ENCODE results near the gene VEGFB. TPM values are rescaled to one million over a fixed set of nuclear protein-coding genes. Genes with fewer than 3 reads are reported as not detected.

Gene VEGFB
- total RNA-seq, 1 experiment from 2014 or later = 47.5 TPM

- no peak overlapping the region for H3K4me2 ChIP-seq (ENCODE audit: low read length)
- TF ChIP-seq POLR2A (IDR thresholded peaks at IDR 0.05; ENCODE audit: borderline replicate concordance, extremely low read depth, insufficient read depth, insufficient read length) = no peak
- intact Hi-C loops (cut with micrococcal nuclease) = no loop called here
Observed at GRCh38 chr11:64207256-64208085, 26.9 kb upstream of the VEGFB start.

GRCh38 chr11:64208086-64208795 is 26.1 kb upstream of the VEGFB start:
- H3K4me2 ChIP-seq (ENCODE audit: low read length) = no peak overlapping the region
- peaks cover 0 to 8% of the 10 kb centered on the region in 2 experiments; a peak in 1 of 4 replicates for H3K4me1 ChIP-seq (ENCODE audit: control insufficient read depth in 1 of 2, insufficient read depth in 2 of 2, low read length in 2 of 2)
- peaks cover 16 to 24% of the 10 kb centered on the region in 2 experiments for H3K36me3 ChIP-seq (ENCODE audit: control insufficient read depth in 1 of 2, insufficient read depth in 2 of 2, low read length in 2 of 2)
- H3K79me2 ChIP-seq (ENCODE audit: insufficient read depth, low read length) = peaks cover 9% of the 10 kb centered on the region; the same call in 1 of the 2 replicates
- no TSS peak for BruUV-seq (replicated peaks)
- RAD21 ChIA-PET (ENCODE audit: low non-redundant PET in 1 of 2, low total read pairs in 2 of 2, uncharacterized antibody in 2 of 2, unreplicated experiment in 2 of 2) = no interaction called here
- no peaks in the 10 kb centered on the region for H4K20me1 ChIP-seq (ENCODE audit: insufficient read depth)
- no peak overlapping the region for H3K27ac ChIP-seq (ENCODE audit: low read depth, low read length)
- no peak for ATAC-seq
- POLR2A ChIA-PET = no interaction called here
- H3K4me3 ChIP-seq (replicated peaks in 1 of 2; ENCODE audit: low read depth in 1 of 2, low read length in 2 of 2) = no peak overlapping the region
- no peak overlapping the region for H2AFZ ChIP-seq (ENCODE audit: low read depth, low read length, poor library complexity, severe bottlenecking)
- DNase-seq (ENCODE audit: low read depth, low spot score) = no peak
- CTCF ChIA-PET = no interaction called here
- H3K9me3 ChIP-seq (ENCODE audit: control insufficient read depth in 1 of 2, insufficient read depth in 1 of 2, low read depth in 1 of 2, low read length in 2 of 2) = no peaks in the 10 kb centered on the region
- intact Hi-C loops (cut with micrococcal nuclease) = no loop called here
- H3K9ac ChIP-seq (ENCODE audit: low read length) = no peak overlapping the region
- H3K9me2 ChIP-seq (ENCODE audit: insufficient read depth) = no peaks in the 10 kb centered on the region
- H3K27me3 ChIP-seq (ENCODE audit: insufficient read depth, low read length) = no peaks in the 10 kb centered on the region
- TF ChIP-seq EZH2 (IDR thresholded peaks at IDR 0.05) = no peak
- TF ChIP-seq, protein P1, sequence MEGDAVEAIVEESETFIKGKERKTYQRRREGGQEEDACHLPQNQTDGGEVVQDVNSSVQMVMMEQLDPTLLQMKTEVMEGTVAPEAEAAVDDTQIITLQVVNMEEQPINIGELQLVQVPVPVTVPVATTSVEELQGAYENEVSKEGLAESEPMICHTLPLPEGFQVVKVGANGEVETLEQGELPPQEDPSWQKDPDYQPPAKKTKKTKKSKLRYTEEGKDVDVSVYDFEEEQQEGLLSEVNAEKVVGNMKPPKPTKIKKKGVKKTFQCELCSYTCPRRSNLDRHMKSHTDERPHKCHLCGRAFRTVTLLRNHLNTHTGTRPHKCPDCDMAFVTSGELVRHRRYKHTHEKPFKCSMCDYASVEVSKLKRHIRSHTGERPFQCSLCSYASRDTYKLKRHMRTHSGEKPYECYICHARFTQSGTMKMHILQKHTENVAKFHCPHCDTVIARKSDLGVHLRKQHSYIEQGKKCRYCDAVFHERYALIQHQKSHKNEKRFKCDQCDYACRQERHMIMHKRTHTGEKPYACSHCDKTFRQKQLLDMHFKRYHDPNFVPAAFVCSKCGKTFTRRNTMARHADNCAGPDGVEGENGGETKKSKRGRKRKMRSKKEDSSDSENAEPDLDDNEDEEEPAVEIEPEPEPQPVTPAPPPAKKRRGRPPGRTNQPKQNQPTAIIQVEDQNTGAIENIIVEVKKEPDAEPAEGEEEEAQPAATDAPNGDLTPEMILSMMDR (IDR thresholded peaks at IDR 0.05 in 2 of 3, conservative IDR thresholded peaks at IDR 0.05 in 1 of 3; ENCODE audit: borderline replicate concordance in 1 of 3, insufficient read depth in 1 of 3, low read depth in 2 of 3, low read length in 2 of 3) = no peak
- TF ChIP-seq TCF7L2 (IDR thresholded peaks at IDR 0.05; ENCODE audit: borderline replicate concordance, extremely low read depth, insufficient read depth, insufficient read length) = no peak
- TF ChIP-seq CBX3 (IDR thresholded peaks at IDR 0.05; ENCODE audit: low read depth) = no peak
- no peak for TF ChIP-seq ZNF274 (IDR thresholded peaks at IDR 0.05; ENCODE audit: low read depth, low read length)
- no peak for TF ChIP-seq SRF (IDR thresholded peaks at IDR 0.05; ENCODE audit: low read depth)
- TF ChIP-seq, protein P2, sequence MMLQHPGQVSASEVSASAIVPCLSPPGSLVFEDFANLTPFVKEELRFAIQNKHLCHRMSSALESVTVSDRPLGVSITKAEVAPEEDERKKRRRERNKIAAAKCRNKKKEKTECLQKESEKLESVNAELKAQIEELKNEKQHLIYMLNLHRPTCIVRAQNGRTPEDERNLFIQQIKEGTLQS (IDR thresholded peaks at IDR 0.05) = no peak
- no peak for TF ChIP-seq YY1 (IDR thresholded peaks at IDR 0.05; ENCODE audit: extremely low read depth, insufficient replicate concordance, low read depth, low read length)
- TF ChIP-seq FOSL1 (IDR thresholded peaks at IDR 0.05; ENCODE audit: low read depth) = no peak
- TF ChIP-seq SP1 (IDR thresholded peaks at IDR 0.05; ENCODE audit: low read depth) = no peak
- TF ChIP-seq, protein P3, sequence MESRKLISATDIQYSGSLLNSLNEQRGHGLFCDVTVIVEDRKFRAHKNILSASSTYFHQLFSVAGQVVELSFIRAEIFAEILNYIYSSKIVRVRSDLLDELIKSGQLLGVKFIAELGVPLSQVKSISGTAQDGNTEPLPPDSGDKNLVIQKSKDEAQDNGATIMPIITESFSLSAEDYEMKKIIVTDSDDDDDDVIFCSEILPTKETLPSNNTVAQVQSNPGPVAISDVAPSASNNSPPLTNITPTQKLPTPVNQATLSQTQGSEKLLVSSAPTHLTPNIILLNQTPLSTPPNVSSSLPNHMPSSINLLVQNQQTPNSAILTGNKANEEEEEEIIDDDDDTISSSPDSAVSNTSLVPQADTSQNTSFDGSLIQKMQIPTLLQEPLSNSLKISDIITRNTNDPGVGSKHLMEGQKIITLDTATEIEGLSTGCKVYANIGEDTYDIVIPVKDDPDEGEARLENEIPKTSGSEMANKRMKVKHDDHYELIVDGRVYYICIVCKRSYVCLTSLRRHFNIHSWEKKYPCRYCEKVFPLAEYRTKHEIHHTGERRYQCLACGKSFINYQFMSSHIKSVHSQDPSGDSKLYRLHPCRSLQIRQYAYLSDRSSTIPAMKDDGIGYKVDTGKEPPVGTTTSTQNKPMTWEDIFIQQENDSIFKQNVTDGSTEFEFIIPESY (IDR thresholded peaks at IDR 0.05; ENCODE audit: extremely low read depth, insufficient replicate concordance, low read length) = no peak
- TF ChIP-seq EGR1 (IDR thresholded peaks at IDR 0.05; ENCODE audit: low read depth) = no peak

More at GRCh38 chr11:64207256-64208085, 26.9 kb upstream of the VEGFB start:
- Histone ChIP-seq H3K9me2 (ENCODE audit: insufficient read depth) (no peaks in the 10 kb centered on the region), H4K20me1 (ENCODE audit: insufficient read depth) (no peaks in the 10 kb centered on the region), H3K9me3 (ENCODE audit: control insufficient read depth in 1 of 2, insufficient read depth in 1 of 2, low read depth in 1 of 2, low read length in 2 of 2) (no peaks in the 10 kb centered on the region), H2AFZ (ENCODE audit: low read depth, low read length, poor library complexity, severe bottlenecking) (no peak overlapping the region), H3K27me3 (ENCODE audit: insufficient read depth, low read length) (no peaks in the 10 kb centered on the region), H3K4me1 (ENCODE audit: control insufficient read depth in 1 of 2, insufficient read depth in 2 of 2, low read length in 2 of 2) (peaks cover 0 to 8% of the 10 kb centered on the region in 2 experiments; a peak in 1 of 4 replicates), H3K36me3 (ENCODE audit: control insufficient read depth in 1 of 2, insufficient read depth in 2 of 2, low read length in 2 of 2) (peaks cover 24 to 31% of the 10 kb centered on the region in 2 experiments), H3K79me2 (ENCODE audit: insufficient read depth, low read length) (peaks cover 9% of the 10 kb centered on the region; the same call in 1 of the 2 replicates), H3K4me3 (replicated peaks in 1 of 2; ENCODE audit: low read depth in 1 of 2, low read length in 2 of 2) (no peak overlapping the region), H3K9ac (ENCODE audit: low read length) (no peak overlapping the region), H3K27ac (ENCODE audit: low read depth, low read length) (no peak overlapping the region; the same call in 1 of the 2 replicates)
- CTCF ChIA-PET = interaction anchor here (4.6 kb wide), 1 partner anchor 95 kb away, joined by 80 read pairs; the partner anchor contains the start of genes CATSPERZ and ESRRA
- RAD21 ChIA-PET (ENCODE audit: low non-redundant PET in 1 of 2, low total read pairs in 2 of 2, uncharacterized antibody in 2 of 2, unreplicated experiment in 2 of 2) = no interaction called here
- no TSS peak for BruUV-seq (replicated peaks)
- no peak for ATAC-seq
- POLR2A ChIA-PET = interaction anchor here (0.9 kb wide), 1 partner anchor 23 kb away, joined by 4 read pairs; no protein-coding TSS in a partner anchor
- no peak for DNase-seq (ENCODE audit: low read depth, low spot score)
